CD14-positive monocyte (primary cell): ENCODE data around the gene ACVR1. TPM values are rescaled to one million over a fixed set of nuclear protein-coding genes. Genes with fewer than 3 reads are reported as not detected.

Experiments
- DNase-seq, 3 donors: peaks; one replicate each; pipeline ENCODE4 v3.0.0-alpha.2; 2011 to 2022
- H2AFZ ChIP-seq: 2 replicates; pipeline ENCODE4 v1.6.0; 2012; ENCODE audit warnings: mild to moderate bottlenecking, low read depth, low read length, inconsistent platforms; ENCODE audit not compliant: insufficient read depth, poor library complexity, severe bottlenecking
- H3K27ac ChIP-seq, 2 donors: 1 replicate in 1 of 2; 2 replicates in 1 of 2; pipeline ENCODE4 v1.5.1; 2012 to 2013; ENCODE audit warnings: low read length in 2 of 2, control low read depth in 1 of 2, inconsistent platforms in 1 of 2, low read depth in 1 of 2, mild to moderate bottlenecking in 1 of 2
- H3K27me3 ChIP-seq, 2 donors: one replicate each; pipeline versions ENCODE4 v1.6.0 to v1.6.1; 2011 to 2013; ENCODE audit warnings: low read length in 2 of 2; ENCODE audit not compliant: control insufficient read depth in 2 of 2, insufficient read depth in 2 of 2
- H3K36me3 ChIP-seq, 2 donors: replicated peaks in 1 of 2; 1 replicate in 1 of 2; 2 replicates in 1 of 2; pipeline versions ENCODE4 v1.5.1 to v1.6.1; 2012 to 2013; ENCODE audit warnings: low read length in 2 of 2, control low read depth in 1 of 2, inconsistent platforms in 1 of 2, mild to moderate bottlenecking in 1 of 2; ENCODE audit not compliant: insufficient read depth in 2 of 2, control insufficient read depth in 1 of 2
- H3K4me1 ChIP-seq, 2 donors: 1 replicate in 1 of 2; 2 replicates in 1 of 2; pipeline versions ENCODE4 v1.5.1 to v1.6.1; 2012 to 2013; ENCODE audit warnings: low read length in 2 of 2, control low read depth in 1 of 2, inconsistent platforms in 1 of 2, mild to moderate bottlenecking in 1 of 2, moderate library complexity in 1 of 2; ENCODE audit not compliant: insufficient read depth in 2 of 2, control insufficient read depth in 1 of 2
- H3K4me2 ChIP-seq: replicated peaks from 2 replicates; pipeline ENCODE3; 2012; ENCODE audit warnings: low read length, moderate library complexity, mild to moderate bottlenecking; ENCODE audit not compliant: poor library complexity, severe bottlenecking; ENCODE audit errors: extremely low read depth
- H3K4me3 ChIP-seq, 3 experiments: fragments of 200-600 bp in 1 of 3; sonication (generic) in 1 of 3; replicated peaks in 1 of 3; 1 replicate in 2 of 3; 2 replicates in 1 of 3; pipeline ENCODE4 v1.5.1; 2011 to 2013; ENCODE audit warnings: low read length in 3 of 3, mild to moderate bottlenecking in 3 of 3, control low read depth in 2 of 3, low read depth in 2 of 3, inconsistent platforms in 1 of 3, moderate library complexity in 1 of 3
- H3K79me2 ChIP-seq: 2 replicates; pipeline ENCODE4 v1.6.0; 2012; ENCODE audit warnings: mild to moderate bottlenecking, control low read depth, inconsistent platforms, low read length, moderate library complexity; ENCODE audit not compliant: insufficient read depth
- H3K9ac ChIP-seq: 2 replicates; pipeline ENCODE4 v1.6.0; 2017; ENCODE audit warnings: low read length, mild to moderate bottlenecking; ENCODE audit not compliant: insufficient read depth, poor library complexity, severe bottlenecking
- H3K9me3 ChIP-seq, 2 donors: replicated peaks in 1 of 2; 1 replicate in 1 of 2; 2 replicates in 1 of 2; pipeline versions ENCODE4 v1.5.1 to v1.6.1; 2012 to 2013; ENCODE audit warnings: low read length in 2 of 2, control low read depth in 1 of 2; ENCODE audit not compliant: control insufficient read depth in 1 of 2, insufficient read depth in 1 of 2
- H4K20me1 ChIP-seq: 2 replicates; pipeline ENCODE4 v1.6.0; 2012; ENCODE audit warnings: mild to moderate bottlenecking, low read length, control low read depth, moderate library complexity; ENCODE audit not compliant: insufficient read depth
- H3K27ac Mint-ChIP-seq, 7 donors: one replicate each; pipeline ENCODE4 v1.8.0; 2020; ENCODE audit warnings: mild to moderate bottlenecking in 7 of 7, mixed read lengths in 7 of 7, moderate library complexity in 6 of 7, inconsistent platforms in 2 of 7
- H3K27me3 Mint-ChIP-seq, 3 donors: one replicate each; pipeline ENCODE4 v1.8.0; 2021 to 2022; ENCODE audit warnings: low read depth in 3 of 3, mild to moderate bottlenecking in 3 of 3, mixed read lengths in 3 of 3, moderate library complexity in 3 of 3, inconsistent platforms in 1 of 3
- H3K36me3 Mint-ChIP-seq, 2 donors: one replicate each; pipeline ENCODE4 v1.8.0; 2020; ENCODE audit warnings: mixed read lengths in 2 of 2, inconsistent platforms in 1 of 2, mild to moderate bottlenecking in 1 of 2
- H3K4me1 Mint-ChIP-seq: one replicate; pipeline ENCODE4 v1.8.0; 2020; ENCODE audit warnings: mild to moderate bottlenecking, mixed read lengths
- H3K4me3 Mint-ChIP-seq, 2 donors: one replicate each; pipeline ENCODE4 v1.8.0; 2020; ENCODE audit warnings: mild to moderate bottlenecking in 2 of 2, mixed read lengths in 2 of 2, moderate library complexity in 1 of 2
- H3K9me3 Mint-ChIP-seq, 7 donors: one replicate each; pipeline ENCODE4 v1.8.0; 2020 to 2022; ENCODE audit warnings: mixed read lengths in 7 of 7, mild to moderate bottlenecking in 6 of 7, moderate library complexity in 6 of 7, inconsistent platforms in 2 of 7
- CTCF ChIP-seq: fragments of 200-600 bp; IDR thresholded peaks from one replicate; pipeline ENCODE4 v1.8.0; 2022; ENCODE audit warnings: antibody characterized with exemption, mild to moderate bottlenecking
- WGBS: methylation state at CpG from one replicate; pipeline ENCODE4 v1.1.5; 2013; ENCODE audit warnings: missing lambda C conversion rate; ENCODE audit not compliant: insufficient coverage; 5-methylcytosine and 5-hydroxymethylcytosine counted together
- intact Hi-C, 2 donors: fragments of 100-400 bp; cut with micrococcal nuclease; formaldehyde crosslinking; loops; one replicate each; pipeline versions ENCODE4 v1.15.0 to v1.15.1; 2023
- polyA plus RNA-seq, 3 donors: library from polyadenylated mRNA; depleted of rRNA in 1 of 3; unstranded in 2 of 3; stranded (reverse) in 1 of 3; fragments of 300-500 nt in 2 of 3; fragments of >200 nt in 1 of 3; fragmentation: Illumina TruSeq in 2 of 3; gene quantifications; 1 replicate in 2 of 3; 2 replicates in 1 of 3; pipeline ENCODE4 v1.2.3, GENCODE V29; 2012 to 2021

The ACVR1 gene
- polyA plus RNA-seq, 3 donors, result 2.8 to 13.4 (median 4.9) TPM

DNA sequence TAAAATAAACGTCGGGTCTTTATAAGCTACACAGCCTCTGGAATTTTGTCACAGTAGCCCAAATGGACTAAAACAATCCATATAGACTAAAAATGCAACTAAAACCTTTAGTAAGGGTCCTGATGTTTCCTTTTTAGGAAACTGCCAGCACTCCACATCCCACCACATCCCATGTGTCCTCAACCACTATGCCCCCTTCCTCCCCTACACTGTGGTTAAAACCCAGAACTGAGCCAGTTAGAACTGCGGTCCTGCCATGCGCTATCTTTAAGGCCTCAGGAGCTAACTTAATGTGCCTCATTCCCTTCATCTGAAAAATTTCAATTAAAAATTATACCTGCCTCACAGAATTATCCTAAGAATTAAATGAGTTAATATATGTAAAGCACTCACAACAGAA lies 41.1 kb downstream of the ACVR1 start:
- H3K4me2 ChIP-seq, result no peak overlapping the region
- Mint-ChIP-seq H3K27ac (no peak overlapping the region), H3K4me3 (no peak overlapping the region), H3K27me3 (no peaks in the 10 kb centered on the region), H3K36me3 (peaks cover 17 to 18% of the 10 kb centered on the region in 2 donors), H3K9me3 (no peaks in the 10 kb centered on the region), H3K4me1 (peaks cover 39% of the 10 kb centered on the region)
- no peak overlapping the region for H3K4me3 ChIP-seq
- whole genome bisulfite sequencing, result 78% methylated on average over 2 of the region's 4 CpGs
- peaks cover 24 to 37% of the 10 kb centered on the region in 2 donors for H3K4me1 ChIP-seq
- H3K9ac ChIP-seq, result no peak overlapping the region
- peaks cover 4% of the 10 kb centered on the region for H4K20me1 ChIP-seq
- TF ChIP-seq CTCF, result no peak
- intact Hi-C loops, result loop anchor here in 1 of 2 donors (5.0 kb wide), 1 partner anchor 37 kb away; no protein-coding TSS in a partner anchor
- no peaks in the 10 kb centered on the region for H3K79me2 ChIP-seq
- no peaks in the 10 kb centered on the region for H3K36me3 ChIP-seq
- H3K27me3 ChIP-seq, result no peaks in the 10 kb centered on the region
- DNase-seq, result no peak
- no peak overlapping the region for H3K27ac ChIP-seq
- H3K9me3 ChIP-seq, result no peaks in the 10 kb centered on the region
- H2AFZ ChIP-seq, result no peak overlapping the region

GRCh38 chr2:157833721-157834120 lies 42.4 kb downstream of the ACVR1 start:
- H3K79me2 ChIP-seq, result no peaks in the 10 kb centered on the region

More at GRCh38 chr2:157833721-157834120, 42.4 kb downstream of the ACVR1 start:
- H3K36me3 ChIP-seq, result no peaks in the 10 kb centered on the region
- intact Hi-C loops, result no loop called here
- no peak for DNase-seq
- Mint-ChIP-seq H3K27ac (no peak overlapping the region), H3K4me1 (peaks cover 30% of the 10 kb centered on the region), H3K4me3 (no peak overlapping the region), H3K27me3 (no peaks in the 10 kb centered on the region), H3K9me3 (peaks cover 0 to 2% (median 0%) of the 10 kb centered on the region in 7 donors), H3K36me3 (peaks cover 14 to 16% of the 10 kb centered on the region in 2 donors)
- no peak overlapping the region for H3K9ac ChIP-seq
- H3K27me3 ChIP-seq, result no peaks in the 10 kb centered on the region
- no peaks in the 10 kb centered on the region for H3K9me3 ChIP-seq
- H4K20me1 ChIP-seq, result peaks cover 2% of the 10 kb centered on the region
- H3K4me1 ChIP-seq, result peaks cover 17 to 29% of the 10 kb centered on the region in 2 donors
- no peak for TF ChIP-seq CTCF
- no peak overlapping the region for H3K27ac ChIP-seq
- no CpG with 5 or more reads among the region's 1 CpG for WGBS
- H2AFZ ChIP-seq, result no peak overlapping the region
- no peak overlapping the region for H3K4me3 ChIP-seq
- no peak overlapping the region for H3K4me2 ChIP-seq
